PC-9 (cell line): ENCODE data around the gene LRRC47. TPM values are rescaled to one million over a fixed set of nuclear protein-coding genes. Genes with fewer than 3 reads are reported as not detected.

Experiments
- BruUV-seq: library from RNA; stranded (reverse); fragments of 400-500 nt; replicated peaks from 2 replicates; lab custom pipeline; 2021; lab: Mats Ljungman, UMichigan
- CTCF ChIA-PET: fragments of 300-600 bp; sonication (Branson Sonifier 250); formaldehyde crosslinking; loops from one replicate; lab custom pipeline; 2022; ENCODE audit warnings: antibody characterized with exemption; lab: Charles Lee
- POLR2A ChIA-PET: fragments of 300-600 bp; sonication (Branson Sonifier 250); formaldehyde crosslinking; loops from one replicate; lab custom pipeline; 2022; ENCODE audit warnings: antibody characterized with exemption; ENCODE audit not compliant: unreplicated experiment; lab: Charles Lee
- DNase-seq, 2 experiments: peaks; one replicate each; pipeline versions ENCODE4 v3.0.0 to v3.0.0-alpha.2; 2015 to 2022; ENCODE audit warnings: mixed read lengths in 1 of 2
- H2AFZ ChIP-seq: fragments of 200-600 bp; sonication (generic); 2 replicates; pipeline ENCODE4 v1.8.1; 2017; ENCODE audit warnings: antibody characterized with exemption
- H3F3A ChIP-seq: fragments of 200-600 bp; sonication (generic); 2 replicates; pipeline ENCODE4 v1.8.1; 2017; ENCODE audit warnings: antibody characterized with exemption, mild to moderate bottlenecking, low read depth; ENCODE audit not compliant: insufficient read depth
- H3K27ac ChIP-seq: fragments of 200-600 bp; sonication (generic); 2 replicates; pipeline ENCODE4 v1.6.1; 2016; ENCODE audit warnings: mixed run types
- H3K27me3 ChIP-seq: fragments of 200-600 bp; sonication (generic); 2 replicates; pipeline ENCODE4 v1.6.1; 2016; ENCODE audit warnings: low read depth, mixed run types; ENCODE audit not compliant: insufficient read depth
- H3K36me3 ChIP-seq: fragments of 200-600 bp; sonication (generic); 2 replicates; pipeline ENCODE4 v1.6.1; 2016; ENCODE audit warnings: low read depth, mixed run types
- H3K4me1 ChIP-seq: fragments of 200-600 bp; sonication (generic); replicated peaks from 2 replicates; pipeline ENCODE4 v1.6.1; 2016; ENCODE audit warnings: mixed run types; ENCODE audit not compliant: insufficient read depth
- H3K4me2 ChIP-seq: fragments of 200-600 bp; sonication (generic); 2 replicates; pipeline ENCODE4 v1.6.1; 2017; ENCODE audit warnings: mixed run types
- H3K4me3 ChIP-seq: fragments of 200-600 bp; sonication (generic); 2 replicates; pipeline ENCODE4 v1.6.1; 2016; ENCODE audit warnings: mixed run types
- H3K79me2 ChIP-seq: fragments of 200-600 bp; sonication (generic); 2 replicates; pipeline ENCODE4 v1.6.1; 2017; ENCODE audit warnings: low read depth, mixed run types
- H3K9me2 ChIP-seq: fragments of 200-600 bp; sonication (generic); 2 replicates; pipeline ENCODE4 v1.8.1; 2017; ENCODE audit warnings: mild to moderate bottlenecking; ENCODE audit not compliant: insufficient read depth
- H3K9me3 ChIP-seq: fragments of 200-600 bp; sonication (generic); 2 replicates; pipeline ENCODE4 v1.8.1; 2016; ENCODE audit warnings: low read depth; ENCODE audit not compliant: insufficient read depth
- H4K20me1 ChIP-seq: fragments of 200-600 bp; sonication (generic); 2 replicates; pipeline ENCODE4 v1.8.1; 2017; ENCODE audit not compliant: insufficient read depth
- CTCF ChIP-seq: fragments of 200-600 bp; sonication (generic); conservative IDR thresholded peaks from 2 replicates; pipeline ENCODE4 v1.6.1; 2017; ENCODE audit warnings: mixed run types, antibody characterized with exemption, mild to moderate bottlenecking, moderate library complexity
- EZH2 ChIP-seq: fragments of 200-600 bp; sonication (generic); IDR thresholded peaks from 2 replicates; pipeline ENCODE4 v1.8.0; 2017; ENCODE audit warnings: antibody characterized with exemption, low read depth
- intact Hi-C: fragments of 100-400 bp; cut with micrococcal nuclease; formaldehyde crosslinking; loops from one replicate; pipeline ENCODE4 v1.10.0; 2022; ENCODE audit not compliant: unreplicated experiment
- total RNA-seq: library from RNA; stranded (reverse); gene quantifications from 2 replicates; pipeline ENCODE4 v1.2.3, GENCODE V29; 2021

Gene LRRC47
- total RNA-seq, 1 experiment from 2014 or later = 34.2 TPM

- H3K9me3 ChIP-seq = no peaks in the 10 kb centered on the region
- no peaks in the 10 kb centered on the region for H3K4me1 ChIP-seq
- no peak overlapping the region for H3K27ac ChIP-seq
- H3K4me2 ChIP-seq = no peak overlapping the region
- BruUV-seq = no TSS peak
- H3K9me2 ChIP-seq = no peaks in the 10 kb centered on the region
- H2AFZ ChIP-seq = no peak overlapping the region
- no peaks in the 10 kb centered on the region for H3F3A ChIP-seq
- TF ChIP-seq CTCF = no peak
- TF ChIP-seq EZH2 = no peak
- intact Hi-C loops = no loop called here
- H3K4me3 ChIP-seq = no peak overlapping the region
- H3K36me3 ChIP-seq = no peaks in the 10 kb centered on the region
- ChIA-PET CTCF (no interaction called here), POLR2A (no interaction called here)
- no peaks in the 10 kb centered on the region for H3K79me2 ChIP-seq
- H3K27me3 ChIP-seq = 0 out of 2 replicates have a peak, but pooled peaks cover 4% of the 10 kb centered on the region
- H4K20me1 ChIP-seq = no peaks in the 10 kb centered on the region
- DNase-seq = no peak
These were observed 66.4 kb downstream of the LRRC47 start for GRCh38 chr1:3729594-3730542.

Other genes starting within 250 kb of the LRRC47 start
- 65.3 and 77.6 TPM in 2 replicates for gene MEGF6, start 185.0 kb downstream of the LRRC47 start, total RNA-seq
- 41.4 and 44.9 TPM in 2 replicates for gene TPRG1L, start 171.5 kb downstream of the LRRC47 start, total RNA-seq
- 23.8 and 25.5 TPM in 2 replicates for gene WRAP73, start 146.4 kb downstream of the LRRC47 start, total RNA-seq
- gene TP73, start 144.0 kb downstream of the LRRC47 start, total RNA-seq = 6.2 and 6.9 TPM in 2 replicates
- gene CCDC27, start 44.0 kb downstream of the LRRC47 start, total RNA-seq = not detected in 2 replicates
- gene SMIM1, start 23.7 kb downstream of the LRRC47 start, total RNA-seq = 5.9 and 13.2 TPM in 2 replicates
- 47.7 and 57.7 TPM in 2 replicates for gene CEP104, start 60.7 kb upstream of the LRRC47 start, total RNA-seq
- gene DFFB, start 61.0 kb upstream of the LRRC47 start, total RNA-seq = 4.7 and 5.9 TPM in 2 replicates
- gene C1orf174, start 103.8 kb upstream of the LRRC47 start, total RNA-seq = 22.1 and 26.2 TPM in 2 replicates